Measurements from ENCODE around the gene POLR1E. TPM values are rescaled to one million over a fixed set of nuclear protein-coding genes. Genes with fewer than 3 reads are reported as not detected.
A peak's percentile ranks its signal among the peaks of the same experiment; 100 is the strongest.

POLR1E gene
- total RNA-seq, 1 experiment from 2014 or later: 21.8 TPM

GRCh38 chr9:37437621-37438020 is 48.1 kb upstream of the POLR1E start:
- no peak overlapping the region for H3K4me3 ChIP-seq
- H3K4me1 ChIP-seq (replicated peaks; ENCODE audit: insufficient read depth): no peaks in the 10 kb centered on the region
- H3K9me3 ChIP-seq (ENCODE audit: insufficient read depth, low read depth): no peaks in the 10 kb centered on the region
- intact Hi-C loops (cut with micrococcal nuclease; ENCODE audit: unreplicated experiment): no loop called here
- no peak overlapping the region for H3K27ac ChIP-seq
- H3K79me2 ChIP-seq (ENCODE audit: low read depth): 0 out of 2 replicates have a peak, but pooled peaks cover 3% of the 10 kb centered on the region
- H4K20me1 ChIP-seq (ENCODE audit: insufficient read depth): 0 out of 2 replicates have a peak, but pooled peaks cover 3% of the 10 kb centered on the region
- no TSS peak for BruUV-seq (replicated peaks)
- H2AFZ ChIP-seq: no peak overlapping the region
- POLR2A ChIA-PET (ENCODE audit: unreplicated experiment): no interaction called here
- no peaks in the 10 kb centered on the region for H3K36me3 ChIP-seq (ENCODE audit: low read depth)
- H3K4me2 ChIP-seq: no peak overlapping the region
- H3K9me2 ChIP-seq (ENCODE audit: insufficient read depth): no peaks in the 10 kb centered on the region
- no peaks in the 10 kb centered on the region for H3K27me3 ChIP-seq (ENCODE audit: insufficient read depth, low read depth)
- TF ChIP-seq CTCF (conservative IDR thresholded peaks at IDR 0.05): no peak
- TF ChIP-seq EZH2 (IDR thresholded peaks at IDR 0.05; ENCODE audit: low read depth): no peak
- DNase-seq: no peak
- H3F3A ChIP-seq (ENCODE audit: insufficient read depth, low read depth): no peaks in the 10 kb centered on the region
- CTCF ChIA-PET: no interaction called here

GRCh38 chr9:37438359-37438758 is 47.4 kb upstream of the POLR1E start:
- Histone ChIP-seq H3K4me3 (no peak overlapping the region), H3K79me2 (ENCODE audit: low read depth) (0 out of 2 replicates have a peak, but pooled peaks cover 3% of the 10 kb centered on the region), H3K9me2 (ENCODE audit: insufficient read depth) (no peaks in the 10 kb centered on the region), H3K27ac (no peak overlapping the region), H3K4me2 (no peak overlapping the region), H3K9me3 (ENCODE audit: insufficient read depth, low read depth) (no peaks in the 10 kb centered on the region), H3K36me3 (ENCODE audit: low read depth) (no peaks in the 10 kb centered on the region), H2AFZ (no peak overlapping the region), H3K4me1 (replicated peaks; ENCODE audit: insufficient read depth) (no peaks in the 10 kb centered on the region), H3F3A (ENCODE audit: insufficient read depth, low read depth) (no peaks in the 10 kb centered on the region), H3K27me3 (ENCODE audit: insufficient read depth, low read depth) (no peaks in the 10 kb centered on the region), H4K20me1 (ENCODE audit: insufficient read depth) (0 out of 2 replicates have a peak, but pooled peaks cover 3% of the 10 kb centered on the region)
- DNase-seq: no peak
- TSS peak; percentile 7 for BruUV-seq (replicated peaks)
- intact Hi-C loops (cut with micrococcal nuclease; ENCODE audit: unreplicated experiment): no loop called here
- POLR2A ChIA-PET (ENCODE audit: unreplicated experiment): interaction anchor here (0.7 kb wide), 1 partner anchor 15 kb away, joined by 3 read pairs; no protein-coding TSS in a partner anchor
- CTCF ChIA-PET: no interaction called here
- TF ChIP-seq EZH2 (IDR thresholded peaks at IDR 0.05; ENCODE audit: low read depth): no peak
- no peak for TF ChIP-seq CTCF (conservative IDR thresholded peaks at IDR 0.05)

- Histone ChIP-seq H3K27me3 (ENCODE audit: insufficient read depth, low read depth) (no peaks in the 10 kb centered on the region), H3K79me2 (ENCODE audit: low read depth) (0 out of 2 replicates have a peak, but pooled peaks cover 10% of the 10 kb centered on the region), H3K36me3 (ENCODE audit: low read depth) (no peaks in the 10 kb centered on the region), H3K4me1 (replicated peaks; ENCODE audit: insufficient read depth) (no peaks in the 10 kb centered on the region), H3K4me3 (no peak overlapping the region), H3K9me2 (ENCODE audit: insufficient read depth) (no peaks in the 10 kb centered on the region), H3K27ac (no peak overlapping the region), H3K9me3 (ENCODE audit: insufficient read depth, low read depth) (no peaks in the 10 kb centered on the region), H4K20me1 (ENCODE audit: insufficient read depth) (peaks cover 2% of the 10 kb centered on the region; the same call in 1 of the 2 replicates), H3K4me2 (no peak overlapping the region), H3F3A (ENCODE audit: insufficient read depth, low read depth) (no peaks in the 10 kb centered on the region), H2AFZ (no peak overlapping the region)
- intact Hi-C loops (cut with micrococcal nuclease; ENCODE audit: unreplicated experiment): no loop called here
- POLR2A ChIA-PET (ENCODE audit: unreplicated experiment): interaction anchor here (0.6 kb wide), 1 partner anchor 21 kb away, joined by 24 read pairs; no protein-coding TSS in a partner anchor
- no TSS peak for BruUV-seq (replicated peaks)
- no peak for DNase-seq
- CTCF ChIA-PET: interaction anchor here (0.6 kb wide), 1 partner anchor 804 kb away, joined by 3 read pairs; no protein-coding TSS in a partner anchor
- no peak for TF ChIP-seq EZH2 (IDR thresholded peaks at IDR 0.05; ENCODE audit: low read depth)
- no peak for TF ChIP-seq CTCF (conservative IDR thresholded peaks at IDR 0.05)
Observed at GRCh38 chr9:37441776-37442370, 43.9 kb upstream of the POLR1E start.
